Aorta (tissue), 5 donors: ENCODE results near the gene SMIM23. TPM values are rescaled to one million over a fixed set of nuclear protein-coding genes. Genes with fewer than 3 reads are reported as not detected.

Experiments
- ATAC-seq: fragments of 200-7000 bp; cut with Tn5 transposase; one replicate; pipeline ENCODE4 v1.9.1; 2022; ENCODE audit warnings: moderate library complexity; ENCODE audit not compliant: low FRiP score
- DNase-seq, 2 donors: peaks; one replicate each; pipeline ENCODE4 v3.0.0-alpha.2; 2020
- H3K27ac ChIP-seq, 2 donors: one replicate each; pipeline ENCODE4 v1.5.1; 2013; ENCODE audit warnings: low read length in 2 of 2, mild to moderate bottlenecking in 2 of 2, moderate library complexity in 2 of 2, control low read depth in 1 of 2, inconsistent platforms in 1 of 2, low read depth in 1 of 2
- H3K27me3 ChIP-seq, 2 donors: one replicate each; pipeline ENCODE4 v1.6.1; 2013; ENCODE audit warnings: control low read depth in 1 of 2, low read length in 1 of 2, mild to moderate bottlenecking in 1 of 2, moderate library complexity in 1 of 2; ENCODE audit not compliant: insufficient read depth in 2 of 2, control insufficient read depth in 1 of 2
- H3K36me3 ChIP-seq, 2 donors: one replicate each; pipeline ENCODE4 v1.6.1; 2013; ENCODE audit warnings: control low read depth in 1 of 2, low read length in 1 of 2, mild to moderate bottlenecking in 1 of 2; ENCODE audit not compliant: insufficient read depth in 2 of 2, control insufficient read depth in 1 of 2
- H3K4me1 ChIP-seq, 2 donors: one replicate each; pipeline ENCODE4 v1.6.1; 2013; ENCODE audit warnings: low read length in 2 of 2, control low read depth in 1 of 2, mild to moderate bottlenecking in 1 of 2, moderate library complexity in 1 of 2; ENCODE audit not compliant: insufficient read depth in 2 of 2, control insufficient read depth in 1 of 2
- H3K4me3 ChIP-seq, 2 donors: one replicate each; pipeline ENCODE4 v1.5.1; 2013; ENCODE audit warnings: low read length in 2 of 2, control low read depth in 1 of 2, mild to moderate bottlenecking in 1 of 2
- H3K9me3 ChIP-seq: one replicate; pipeline ENCODE4 v1.6.1; 2013; ENCODE audit warnings: mild to moderate bottlenecking, low read length; ENCODE audit not compliant: control insufficient read depth
- WGBS, 2 donors: extraction: QIAGEN DNeasy Blood & Tissue Kit; methylation state at CpG; one replicate each; pipeline ENCODE4 v1.1.7; 2013; 5-methylcytosine and 5-hydroxymethylcytosine counted together
- intact Hi-C, 2 donors: fragments of 100-400 bp; cut with DNase I; formaldehyde crosslinking; loops; one replicate each; pipeline versions ENCODE4 v1.14.2 to v1.15.0; 2022
- polyA plus RNA-seq, 2 donors: library from polyadenylated mRNA; stranded (reverse); fragments of 200-250 nt; gene quantifications; one replicate each; pipeline ENCODE4 v1.2.3, GENCODE V29; 2013
- total RNA-seq, 2 donors: library from RNA; stranded (reverse); fragmentation: NEBNext Ultra II Directional; extraction: Animal tissue kit (Norgen Biotek cat#: 25700); gene quantifications; one replicate each; pipeline ENCODE4 v1.2.1, GENCODE V29; 2021
- donor health status: healthy with polysubstance abuse.
- donor health status: Bipolar disorder and iron deficiency.
- donor health status: DM: no; HTN: no; CAD: no.
- donor health status: DM: no; HTN: no; CAD: no.
- donor health status: DM: yes; HTN: yes; CAD: no.

SMIM23 gene
- total and polyA plus RNA-seq, 4 donors = not detected

DNA sequence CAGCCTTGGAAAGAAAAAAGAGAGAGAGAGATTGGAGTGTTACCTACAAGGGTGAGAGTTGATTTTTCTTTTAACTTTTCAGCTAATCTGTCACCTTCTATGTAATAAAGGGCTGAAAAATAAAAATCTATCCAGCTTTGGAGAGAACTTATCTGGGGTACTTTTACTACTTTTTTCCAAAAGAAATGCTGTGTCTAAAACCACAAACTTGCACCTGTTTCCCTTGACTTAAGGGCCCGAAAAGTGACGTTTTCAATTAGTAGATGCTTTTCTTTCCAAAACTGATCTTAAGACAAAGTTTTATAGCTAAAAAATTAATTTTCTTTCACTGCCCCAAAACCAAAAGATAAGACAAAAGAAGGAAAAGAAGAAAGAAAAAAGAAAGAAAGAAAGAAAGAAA is 48.8 kb downstream of the SMIM23 start:
- H3K4me1 ChIP-seq = no peaks in the 10 kb centered on the region
- 89 to 92% methylated on average over 2 of the region's 2 CpGs for WGBS, 2 donors
- DNase-seq (no peak), ATAC-seq (no peak)
- intact Hi-C loops = no loop called here
- no peaks in the 10 kb centered on the region for H3K9me3 ChIP-seq
- no peak overlapping the region for H3K27ac ChIP-seq
- H3K4me3 ChIP-seq = no peak overlapping the region
- no peaks in the 10 kb centered on the region for H3K36me3 ChIP-seq
- H3K27me3 ChIP-seq = no peaks in the 10 kb centered on the region

DNA sequence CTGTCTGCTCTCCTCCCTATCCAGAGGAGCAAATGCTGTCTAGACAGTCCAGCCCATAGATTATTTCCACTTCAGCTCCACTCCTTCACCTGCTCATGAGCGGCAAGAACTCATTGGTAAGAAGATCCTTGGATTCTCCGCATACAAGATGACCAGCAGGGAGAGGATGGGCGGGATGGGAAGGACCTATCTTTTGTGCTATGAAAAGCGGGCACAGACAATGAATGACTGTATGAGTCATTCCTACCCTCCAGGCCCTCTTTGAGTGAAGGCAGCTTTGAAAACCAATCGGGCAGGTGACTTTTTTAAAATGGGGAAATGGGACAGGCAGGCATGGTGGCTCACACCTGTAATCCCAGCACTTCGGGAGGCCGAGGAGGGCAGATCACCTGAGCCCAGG is 49.4 kb downstream of the SMIM23 start:
- WGBS, 2 donors = 82 to 83% methylated on average over 7 of the region's 7 CpGs
- Histone ChIP-seq H3K9me3 (no peaks in the 10 kb centered on the region), H3K4me1 (no peaks in the 10 kb centered on the region), H3K27ac (no peak overlapping the region), H3K27me3 (no peaks in the 10 kb centered on the region), H3K4me3 (no peak overlapping the region), H3K36me3 (no peaks in the 10 kb centered on the region)
- ATAC-seq (no peak), DNase-seq (no peak)
- intact Hi-C loops = no loop called here

DNA sequence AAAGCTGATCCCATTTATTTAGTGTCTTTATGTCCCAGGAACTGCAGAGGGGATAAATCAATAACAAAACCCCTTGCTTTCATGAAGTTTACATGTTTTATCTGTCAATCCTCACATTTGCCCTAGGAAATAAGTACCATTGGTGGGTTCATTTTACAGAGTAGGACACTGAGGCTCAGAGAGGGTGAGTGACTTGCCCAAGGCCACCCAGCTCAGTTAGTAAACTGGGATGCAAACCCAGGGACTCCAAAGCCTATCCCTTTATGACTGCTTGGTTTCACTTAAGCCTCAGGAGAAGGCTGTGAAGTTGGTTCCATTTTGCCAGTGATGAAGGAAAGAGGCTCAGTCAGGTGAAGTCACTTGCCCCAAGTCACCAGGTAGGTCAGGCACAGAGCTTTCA is 51.9 kb downstream of the SMIM23 start:
- intact Hi-C loops = no loop called here

GRCh38 chr5:171838066-171838465 is 52.4 kb downstream of the SMIM23 start:
- no peak for ATAC-seq
- WGBS, 2 donors = 82 to 88% methylated on average over 12 of the region's 12 CpGs
- DNase-seq = no peak
- H3K4me3 ChIP-seq = no peak overlapping the region
- no peak overlapping the region for H3K27ac ChIP-seq
- H3K9me3 ChIP-seq = no peaks in the 10 kb centered on the region
- no peaks in the 10 kb centered on the region for H3K4me1 ChIP-seq
- no peaks in the 10 kb centered on the region for H3K36me3 ChIP-seq
- intact Hi-C loops = no loop called here
- no peaks in the 10 kb centered on the region for H3K27me3 ChIP-seq

More for the DNA sequence above, 51.9 kb downstream of the SMIM23 start:
- H3K36me3 ChIP-seq = no peaks in the 10 kb centered on the region
- DNase-seq (no peak), ATAC-seq (no peak)
- no peaks in the 10 kb centered on the region for H3K4me1 ChIP-seq
- no peaks in the 10 kb centered on the region for H3K27me3 ChIP-seq
- H3K9me3 ChIP-seq = no peaks in the 10 kb centered on the region
- H3K4me3 ChIP-seq = no peak overlapping the region
- no peak overlapping the region for H3K27ac ChIP-seq

- intact Hi-C loops = no loop called here
- 88 to 92% methylated on average over 2 of the region's 2 CpGs for WGBS, 2 donors
- Histone ChIP-seq H3K27me3 (no peaks in the 10 kb centered on the region), H3K36me3 (no peaks in the 10 kb centered on the region), H3K9me3 (no peaks in the 10 kb centered on the region), H3K4me3 (no peak overlapping the region), H3K4me1 (no peaks in the 10 kb centered on the region), H3K27ac (no peak overlapping the region)
- ATAC-seq = no peak
- DNase-seq = no peak
These were observed 53.5 kb downstream of the SMIM23 start for GRCh38 chr5:171839112-171839511.

GRCh38 chr5:171840066-171840465 is 54.4 kb downstream of the SMIM23 start:
- H3K4me1 ChIP-seq = no peaks in the 10 kb centered on the region
- H3K36me3 ChIP-seq = no peaks in the 10 kb centered on the region
- no peak overlapping the region for H3K4me3 ChIP-seq
- H3K27ac ChIP-seq = no peak overlapping the region
- no peaks in the 10 kb centered on the region for H3K9me3 ChIP-seq
- 47 to 49% methylated on average over 2 of the region's 2 CpGs for WGBS, 2 donors
- no peak for DNase-seq
- ATAC-seq = no peak
- intact Hi-C loops = loop anchor here in 1 of 2 donors (10.0 kb wide), 1 partner anchor 215 kb away; no protein-coding TSS in a partner anchor
- H3K27me3 ChIP-seq = no peaks in the 10 kb centered on the region

Other genes with a start within 250 kb of the SMIM23 start
- gene FBXW11, start 220.8 kb downstream of the SMIM23 start, total RNA-seq = 10 to 100 TPM; 63.1 to 64.0 TPM
- 10 to 100 TPM; 13.5 to 18.7 TPM for gene FBXW11, start 220.8 kb downstream of the SMIM23 start, polyA plus RNA-seq